ENCODE data around the gene TMCC1.

DNA sequence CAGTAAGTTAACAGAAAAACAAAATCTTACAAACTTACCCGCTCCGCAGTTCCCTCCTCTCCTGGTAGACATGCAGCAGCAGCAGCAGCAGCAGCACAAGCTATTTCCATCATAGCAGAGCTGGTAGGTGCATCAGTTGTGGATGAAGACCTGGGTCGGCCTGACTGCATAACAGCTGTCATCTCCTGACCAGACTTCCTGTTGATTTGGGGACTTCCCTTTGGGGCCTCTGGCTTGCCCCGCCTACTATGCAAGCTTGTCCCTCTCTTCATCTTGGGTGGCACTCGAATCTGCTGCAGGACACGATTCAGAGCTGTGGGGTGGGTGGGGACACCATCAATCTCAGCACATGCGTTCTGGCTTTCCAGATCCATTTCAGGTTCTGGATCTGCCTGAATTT, 65.7 kb downstream of the TMCC1 start:
- TF ChIP-seq, protein P1, sequence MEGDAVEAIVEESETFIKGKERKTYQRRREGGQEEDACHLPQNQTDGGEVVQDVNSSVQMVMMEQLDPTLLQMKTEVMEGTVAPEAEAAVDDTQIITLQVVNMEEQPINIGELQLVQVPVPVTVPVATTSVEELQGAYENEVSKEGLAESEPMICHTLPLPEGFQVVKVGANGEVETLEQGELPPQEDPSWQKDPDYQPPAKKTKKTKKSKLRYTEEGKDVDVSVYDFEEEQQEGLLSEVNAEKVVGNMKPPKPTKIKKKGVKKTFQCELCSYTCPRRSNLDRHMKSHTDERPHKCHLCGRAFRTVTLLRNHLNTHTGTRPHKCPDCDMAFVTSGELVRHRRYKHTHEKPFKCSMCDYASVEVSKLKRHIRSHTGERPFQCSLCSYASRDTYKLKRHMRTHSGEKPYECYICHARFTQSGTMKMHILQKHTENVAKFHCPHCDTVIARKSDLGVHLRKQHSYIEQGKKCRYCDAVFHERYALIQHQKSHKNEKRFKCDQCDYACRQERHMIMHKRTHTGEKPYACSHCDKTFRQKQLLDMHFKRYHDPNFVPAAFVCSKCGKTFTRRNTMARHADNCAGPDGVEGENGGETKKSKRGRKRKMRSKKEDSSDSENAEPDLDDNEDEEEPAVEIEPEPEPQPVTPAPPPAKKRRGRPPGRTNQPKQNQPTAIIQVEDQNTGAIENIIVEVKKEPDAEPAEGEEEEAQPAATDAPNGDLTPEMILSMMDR (IDR thresholded peaks at IDR 0.05), result no peak
- TF ChIP-seq EP300 (IDR thresholded peaks at IDR 0.05) (no peak), POLR2A (IDR thresholded peaks at IDR 0.05) (no peak)
